Pulmonary artery endothelial cell (primary cell): ENCODE measurements around the gene FZD10. TPM values are rescaled to one million over a fixed set of nuclear protein-coding genes. Genes with fewer than 3 reads are reported as not detected.

Source experiments
- DNase-seq: peaks from one replicate; pipeline ENCODE4 v3.0.0-alpha.2; 2011; ENCODE audit warnings: low read depth, low spot score
- total RNA-seq: library from RNA; depleted of rRNA; stranded (reverse); fragments of >200 nt; gene quantifications from 2 replicates; pipeline ENCODE4 v1.2.3, GENCODE V29; 2014

The FZD10 gene
- total RNA-seq, 1 donor from 2014 or later: not detected

- DNase-seq: no peak
Observed at GRCh38 chr12:130132831-130133511, 29.3 kb upstream of the FZD10 start.

DNA sequence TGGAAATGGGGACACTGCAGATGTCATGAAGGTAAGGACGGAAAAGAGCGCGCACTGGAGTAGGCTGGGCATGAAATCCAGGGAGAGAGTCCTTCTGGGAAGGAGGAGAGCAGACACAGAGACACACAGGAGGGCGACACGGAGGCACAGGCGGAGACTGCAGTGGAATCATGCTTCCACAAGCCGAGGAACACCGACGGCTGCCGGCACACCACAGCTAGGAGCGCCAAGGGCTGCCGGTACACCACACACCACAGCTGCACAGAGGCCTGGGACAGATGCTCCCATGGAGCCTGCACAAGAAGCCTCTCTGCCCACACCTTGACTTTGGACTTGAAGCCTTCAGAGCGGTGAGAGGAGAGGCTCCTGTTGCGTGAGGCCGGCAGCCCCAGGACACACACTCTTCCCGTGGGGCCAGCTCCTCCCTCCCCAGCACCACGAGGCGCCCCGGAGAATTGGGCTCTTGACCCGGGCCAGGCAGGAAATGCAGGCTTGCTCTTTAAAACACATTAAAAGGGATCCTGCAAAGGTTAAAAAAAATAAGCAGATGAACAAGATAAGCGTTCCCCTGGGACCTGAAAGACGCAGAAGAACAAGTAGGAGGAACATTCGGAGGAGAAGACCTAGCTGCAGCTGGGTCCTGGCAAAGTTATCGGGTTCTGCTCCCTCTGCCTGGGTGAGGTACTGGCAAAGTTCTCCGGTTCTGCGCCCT is 28.3 kb upstream of the FZD10 start:
- DNase-seq: no peak

- no peak for DNase-seq
Observed at GRCh38 chr12:130134563-130134915, 27.7 kb upstream of the FZD10 start.

DNA sequence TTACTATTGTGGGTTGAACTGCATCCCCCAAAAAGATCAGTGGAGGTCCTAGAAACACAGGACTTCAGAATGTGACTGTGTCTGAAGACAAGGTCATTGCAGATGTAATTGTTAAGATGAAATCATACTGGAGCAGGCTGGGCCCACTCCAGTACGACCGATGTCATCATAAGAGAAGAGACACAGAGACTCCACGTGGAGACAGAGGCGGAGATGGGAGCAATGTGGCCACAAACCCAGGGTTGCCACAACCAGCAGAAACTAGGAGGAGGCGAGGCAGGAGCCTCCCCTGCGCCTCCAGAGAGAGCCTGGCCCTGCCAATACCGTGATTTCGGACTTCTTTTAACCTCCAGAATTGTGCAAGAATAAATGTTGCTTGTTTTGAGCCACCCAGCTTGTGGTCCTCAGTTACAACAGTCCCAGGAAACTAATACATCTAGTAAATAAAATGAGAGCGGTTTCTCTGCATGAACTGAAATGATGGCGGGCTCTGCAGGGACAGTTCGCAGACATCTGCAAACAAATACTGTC is 25.7 kb upstream of the FZD10 start:
- DNase-seq: no peak

DNA sequence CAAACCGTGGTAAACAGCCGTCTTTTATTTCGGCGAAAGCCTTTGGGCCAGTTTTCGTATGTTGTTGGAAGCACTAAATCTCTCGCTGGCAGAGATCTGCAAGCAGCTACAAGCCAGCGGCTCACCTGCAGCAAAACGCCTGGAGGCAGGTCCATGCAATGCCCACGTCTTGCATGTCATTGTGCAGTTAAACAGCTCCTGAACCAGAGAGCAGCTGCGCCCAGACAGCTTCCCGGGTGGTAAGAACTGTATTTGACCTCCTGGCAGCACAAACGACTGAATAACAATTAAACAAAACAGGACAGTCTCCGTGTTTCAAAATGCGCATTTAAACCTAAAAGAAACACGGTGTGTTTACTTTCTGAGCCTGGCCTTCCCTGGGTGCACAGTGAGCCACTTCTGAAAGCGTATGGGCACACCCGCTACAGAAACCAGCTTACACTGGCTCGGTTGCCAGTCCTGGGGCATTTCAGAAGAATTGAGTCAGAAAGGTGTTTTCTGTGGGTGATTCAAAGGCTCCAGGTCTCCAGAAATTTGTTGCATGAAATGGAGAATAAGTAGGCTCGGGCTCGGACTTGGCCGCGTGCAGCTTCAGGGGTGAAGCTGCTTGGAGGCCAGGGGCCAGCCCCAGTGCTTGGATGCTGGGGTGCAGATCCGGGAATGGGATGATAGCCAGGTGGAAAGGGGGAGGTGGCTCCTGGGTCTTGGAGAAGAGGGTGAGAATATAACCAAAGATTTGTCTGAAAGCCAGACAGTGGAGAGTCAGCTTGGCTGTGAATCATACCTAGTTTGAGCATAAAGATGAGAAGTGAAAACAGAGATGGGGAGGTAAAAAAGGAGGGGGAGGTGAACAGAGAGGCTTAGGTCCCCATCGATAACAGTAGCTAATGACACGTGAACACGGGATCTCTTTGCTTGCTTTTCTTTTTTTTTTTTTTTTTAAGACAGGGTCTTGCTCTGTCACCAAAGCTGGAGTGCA is 24.9 kb upstream of the FZD10 start:
- no peak for DNase-seq

DNA sequence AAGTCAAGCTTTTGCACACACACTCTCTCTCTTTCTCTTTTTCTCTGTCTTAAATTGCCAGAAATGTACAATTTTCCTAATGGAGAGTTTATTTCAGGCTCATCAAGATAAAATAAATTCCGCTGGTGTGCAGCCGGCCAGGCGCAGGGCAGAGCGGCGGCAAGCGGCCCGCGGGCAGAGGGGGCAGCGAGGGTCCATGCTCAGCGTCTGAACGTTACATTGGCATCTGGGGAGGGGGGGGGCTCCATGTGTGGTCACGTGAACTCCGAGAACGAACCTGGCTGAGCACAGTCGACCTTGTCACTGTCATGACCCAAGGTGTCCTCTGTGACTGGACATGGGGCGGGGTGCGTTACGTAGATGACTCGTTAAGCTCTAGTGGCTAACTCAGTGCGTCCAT is 23.8 kb upstream of the FZD10 start:
- no peak for DNase-seq

DNA sequence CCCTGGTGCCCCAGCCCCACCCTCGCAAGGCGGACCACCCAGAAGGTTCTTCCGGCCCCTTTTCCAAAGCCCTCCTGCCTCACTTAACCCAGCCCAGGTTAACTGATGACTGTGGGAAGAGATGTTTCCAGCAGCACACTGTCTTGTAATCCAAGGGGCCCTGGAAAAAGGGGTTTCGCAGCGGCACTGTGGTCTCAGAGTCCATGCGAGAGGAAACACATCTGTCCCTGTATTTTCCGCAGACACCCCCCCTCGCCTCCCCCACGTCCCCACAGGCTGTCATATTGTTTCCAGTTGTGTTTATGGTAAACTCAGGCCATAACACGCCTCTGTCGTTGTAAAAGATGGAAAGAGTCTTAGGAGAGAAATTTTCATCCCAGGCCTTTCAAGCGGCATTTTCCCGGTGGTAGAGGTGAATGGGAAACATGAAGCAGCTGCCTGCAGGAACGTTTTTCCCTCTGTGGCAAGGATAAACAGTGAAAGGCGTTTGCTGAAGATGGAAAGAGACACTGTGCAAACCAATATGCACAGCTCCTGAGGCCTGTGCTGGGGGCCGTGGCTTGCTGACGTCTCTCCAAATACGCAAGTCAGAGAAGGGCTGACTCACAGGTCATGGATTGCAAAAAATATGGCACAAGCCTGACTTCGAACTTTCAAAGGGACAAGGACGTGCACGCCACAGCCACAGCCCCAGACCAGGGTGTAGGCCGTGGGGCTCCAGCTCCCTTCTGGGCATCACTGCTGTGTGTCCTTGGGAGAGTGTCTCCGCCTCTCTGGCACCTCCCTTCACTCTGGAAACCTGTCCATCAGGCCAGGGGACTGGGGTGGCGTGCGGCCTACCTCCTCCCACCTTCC is 22.5 kb upstream of the FZD10 start:
- DNase-seq: no peak

GRCh38 chr12:130141105-130141504 is 21.2 kb upstream of the FZD10 start:
- no peak for DNase-seq

DNA sequence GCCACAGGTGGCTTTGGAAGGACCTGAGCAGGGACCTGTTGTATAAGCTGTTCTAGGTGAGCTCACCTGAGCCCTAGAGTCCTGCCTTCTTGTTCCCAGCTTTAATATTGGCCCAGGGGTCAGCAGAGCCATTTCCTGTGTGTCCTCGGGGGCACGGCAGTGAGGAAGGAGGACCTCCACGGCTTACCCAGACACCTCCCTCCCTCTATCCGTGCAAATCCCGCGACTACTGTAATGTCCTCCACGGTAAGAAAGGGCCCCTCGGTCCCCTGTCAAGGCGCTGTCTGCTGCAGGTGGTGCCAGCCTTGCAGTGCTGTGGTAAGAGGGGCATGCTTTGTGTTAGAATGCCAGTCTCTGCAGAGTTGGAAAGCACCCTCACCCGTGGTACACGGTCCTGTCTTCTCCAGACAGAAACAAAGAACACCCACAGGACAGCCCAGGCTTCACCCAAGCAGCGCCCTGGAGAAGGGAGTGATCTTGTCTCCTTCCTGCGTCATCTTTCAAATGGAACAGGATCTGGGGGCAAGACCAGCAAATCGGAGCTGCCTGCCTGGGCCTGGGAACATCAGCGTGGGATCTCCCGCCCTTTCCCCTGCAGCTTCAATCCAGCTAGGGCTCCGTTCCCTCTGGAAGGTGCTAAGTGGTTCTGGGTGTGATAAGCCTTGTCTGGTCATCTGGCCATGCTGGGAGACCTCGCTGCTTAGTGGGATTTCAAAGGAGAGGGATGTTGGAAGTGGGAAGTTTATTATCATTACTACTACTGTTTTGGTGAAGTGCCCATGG is 20.2 kb upstream of the FZD10 start:
- DNase-seq: no peak

GRCh38 chr12:130142736-130143135 is 19.5 kb upstream of the FZD10 start:
- DNase-seq: no peak

- no peak for DNase-seq
Observed at GRCh38 chr12:130143136-130143535, 19.1 kb upstream of the FZD10 start.

DNA sequence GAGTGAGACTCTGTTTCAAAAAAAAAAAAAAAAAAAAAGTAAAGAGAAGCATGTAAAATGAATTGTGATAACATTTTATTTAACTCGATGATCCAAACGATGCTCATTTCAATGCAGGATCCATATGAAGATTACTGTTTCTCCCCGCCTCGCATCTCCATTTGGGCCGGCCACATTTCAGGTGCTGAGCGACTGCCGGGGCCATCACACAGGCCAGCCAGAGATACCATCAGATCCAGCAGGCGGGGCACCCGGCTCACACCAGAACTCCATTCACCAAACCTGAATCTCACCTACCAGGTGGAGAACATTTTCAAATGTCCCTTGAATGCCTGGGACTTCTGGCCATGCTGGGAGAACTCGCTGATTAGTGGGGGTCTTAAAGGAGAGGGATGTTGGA is 18.0 kb upstream of the FZD10 start:
- DNase-seq: no peak

GRCh38 chr12:130145731-130146130 is 16.5 kb upstream of the FZD10 start:
- no peak for DNase-seq

- DNase-seq: no peak
Observed at GRCh38 chr12:130146176-130146931, 15.9 kb upstream of the FZD10 start.

- no peak for DNase-seq
Observed at GRCh38 chr12:130147875-130148596, 14.2 kb upstream of the FZD10 start.

DNA sequence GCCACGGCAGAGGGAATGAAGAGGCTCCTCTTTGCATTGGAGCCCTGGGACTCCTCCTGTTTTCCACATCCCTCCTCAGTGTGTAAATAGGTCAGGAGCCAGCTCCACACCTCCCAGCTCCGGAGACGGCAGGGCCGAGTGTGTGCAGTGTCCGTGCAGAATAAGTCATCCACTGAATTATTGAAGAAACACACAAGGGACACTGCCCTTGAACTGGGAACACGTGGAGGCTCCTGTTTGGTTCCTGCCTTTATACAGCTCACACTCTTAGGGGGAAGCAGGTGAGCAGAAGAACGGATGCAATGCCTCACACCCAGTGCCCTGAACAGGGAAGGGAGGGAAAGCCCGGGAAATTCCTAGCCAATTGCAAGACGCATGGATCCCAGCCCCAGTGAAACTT is 10.4 kb upstream of the FZD10 start:
- DNase-seq: no peak

DNA sequence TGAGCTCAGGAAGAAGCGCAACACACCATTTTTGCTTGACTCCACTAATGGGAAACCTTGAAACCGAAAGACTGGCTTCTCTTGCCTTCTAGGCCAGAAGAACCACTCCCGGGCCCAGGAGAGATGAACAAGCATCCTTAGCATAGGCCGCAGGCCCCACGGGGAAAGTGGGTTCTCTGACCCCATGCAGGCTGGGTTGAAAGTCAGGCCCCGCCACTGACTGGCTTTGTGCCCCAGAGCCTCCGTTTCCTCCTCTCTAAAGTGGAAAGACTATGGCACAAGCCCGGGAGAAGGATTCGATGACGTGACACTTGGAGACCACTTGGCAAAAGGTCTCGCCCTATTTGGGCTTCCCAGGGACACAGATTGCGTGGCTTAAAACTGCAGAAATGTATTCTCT is 9.9 kb upstream of the FZD10 start:
- no peak for DNase-seq

DNA sequence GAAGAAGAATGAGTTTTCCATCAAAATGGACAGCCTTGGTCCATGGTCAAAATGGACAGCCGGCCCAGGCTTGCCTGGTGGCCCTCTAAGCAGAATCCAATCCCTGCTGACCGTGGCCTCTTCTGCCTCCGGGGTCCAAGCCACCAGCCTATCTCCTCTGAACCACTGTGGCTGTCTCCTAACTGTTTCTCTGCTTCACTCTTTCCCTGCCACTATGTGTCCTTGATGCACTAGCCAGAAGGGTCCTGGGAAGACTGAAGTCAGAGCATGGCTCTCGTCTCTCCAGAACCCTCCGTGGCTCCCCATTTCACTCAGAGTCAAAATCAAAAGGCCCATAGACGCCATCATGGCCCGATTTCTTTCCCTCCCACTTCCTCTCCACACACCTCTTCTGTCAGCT is 8.5 kb upstream of the FZD10 start:
- DNase-seq: no peak
